MCF 10A (cell line): ENCODE data around the gene CAMTA1. TPM values are rescaled to one million over a fixed set of nuclear protein-coding genes. Genes with fewer than 3 reads are reported as not detected.
A peak's percentile ranks its signal among the peaks of the same experiment; 100 is the strongest.

Experiments used
- BruUV-seq: library from RNA; stranded (reverse); fragments of 400-500 nt; replicated peaks from 2 replicates; lab custom pipeline; 2021; lab: Mats Ljungman, UMichigan
- CTCF ChIA-PET: fragments of 300-600 bp; sonication (Branson Sonifier 250); formaldehyde crosslinking; extraction: SDS; loops from one replicate; lab custom pipeline; 2021; ENCODE audit warnings: antibody characterized with exemption, inconsistent platforms; lab: Yijun Ruan, JAX
- POLR2A ChIA-PET: fragments of 300-600, 350-650 bp; sonication (Branson Sonifier 250); formaldehyde crosslinking; extraction: SDS; loops from one replicate; lab custom pipeline; 2020; ENCODE audit warnings: antibody characterized with exemption, inconsistent platforms; lab: Yijun Ruan, JAX
- DNase-seq: peaks from one replicate; pipeline ENCODE4 v3.0.0-alpha.2; 2018; ENCODE audit not compliant: unreplicated experiment
- H3K27ac Mint-ChIP-seq: one replicate; pipeline ENCODE4 v1.8.0; 2022; ENCODE audit warnings: mild to moderate bottlenecking, low read depth, mixed read lengths; ENCODE audit not compliant: unreplicated experiment
- H3K27me3 Mint-ChIP-seq: one replicate; pipeline ENCODE4 v1.8.0; 2022; ENCODE audit warnings: mixed read lengths; ENCODE audit not compliant: insufficient read depth, unreplicated experiment
- H3K36me3 Mint-ChIP-seq: one replicate; pipeline ENCODE4 v1.8.0; 2022; ENCODE audit warnings: mild to moderate bottlenecking, moderate library complexity, mixed read lengths; ENCODE audit not compliant: insufficient read depth, unreplicated experiment
- H3K4me1 Mint-ChIP-seq: one replicate; pipeline ENCODE4 v1.8.0; 2022; ENCODE audit warnings: mixed read lengths; ENCODE audit not compliant: insufficient read depth, unreplicated experiment
- H3K4me3 Mint-ChIP-seq: one replicate; pipeline ENCODE4 v1.8.0; 2022; ENCODE audit warnings: mild to moderate bottlenecking, moderate library complexity, mixed read lengths; ENCODE audit not compliant: unreplicated experiment
- H3K9me3 Mint-ChIP-seq: one replicate; pipeline ENCODE4 v1.8.0; 2022; ENCODE audit warnings: mixed read lengths; ENCODE audit not compliant: unreplicated experiment
- intact Hi-C: fragments of 100-400 bp; cut with micrococcal nuclease; formaldehyde crosslinking; loops from 2 replicates; pipeline ENCODE4 v1.14.1; 2022
- total RNA-seq: library from RNA; stranded (reverse); gene quantifications from 2 replicates; pipeline ENCODE4 v1.2.3, GENCODE V29; 2022
- TF ChIP-seq, protein P1 (sequence below): fragments of 200-600 bp; IDR thresholded peaks from one replicate; pipeline ENCODE4 v1.8.0; 2022; ENCODE audit warnings: antibody characterized with exemption, mild to moderate bottlenecking; ENCODE audit not compliant: unreplicated experiment

The CAMTA1 gene
- total RNA-seq, 1 experiment from 2014 or later = 74.1 TPM

DNA sequence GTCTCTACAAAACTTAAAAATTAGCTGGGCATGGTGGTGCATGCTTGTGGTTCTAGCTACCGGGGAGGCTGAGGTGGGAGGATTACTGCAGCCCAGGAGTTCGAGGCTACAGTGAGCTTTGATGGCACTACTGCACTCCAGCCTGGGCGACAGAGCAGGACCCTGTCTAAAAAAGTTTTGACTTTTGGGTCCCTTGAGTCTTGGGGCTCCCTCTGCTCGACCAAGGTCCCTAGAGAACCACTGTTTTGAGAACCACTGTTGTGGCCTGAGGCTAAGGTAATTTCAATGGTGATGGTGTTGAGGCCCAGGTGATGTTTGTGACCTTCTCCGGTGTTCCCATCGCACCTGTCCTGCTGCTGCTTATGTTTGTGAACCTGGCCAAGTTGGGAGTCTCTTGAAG, 3.1 kb upstream of the CAMTA1 start:
- Mint-ChIP-seq H3K4me3 (no peak overlapping the region), H3K9me3 (peaks cover under 1% of the 10 kb centered on the region), H3K27ac (no peak overlapping the region), H3K27me3 (no peaks in the 10 kb centered on the region), H3K4me1 (peaks cover 11% of the 10 kb centered on the region), H3K36me3 (no peaks in the 10 kb centered on the region)
- no TSS peak for BruUV-seq
- ChIA-PET POLR2A (interaction anchor here (4.8 kb wide), 1 partner anchor 12 kb away, joined by 40 read pairs; no protein-coding TSS in a partner anchor), CTCF (interaction anchor here (0.6 to 1.8 kb wide), 5 partner anchors 18 to 88 kb away, joined by 3 to 10 read pairs (median 6); partner anchors contain the start of gene DNAJC11)
- intact Hi-C loops = no loop called here
- TF ChIP-seq, protein P1, sequence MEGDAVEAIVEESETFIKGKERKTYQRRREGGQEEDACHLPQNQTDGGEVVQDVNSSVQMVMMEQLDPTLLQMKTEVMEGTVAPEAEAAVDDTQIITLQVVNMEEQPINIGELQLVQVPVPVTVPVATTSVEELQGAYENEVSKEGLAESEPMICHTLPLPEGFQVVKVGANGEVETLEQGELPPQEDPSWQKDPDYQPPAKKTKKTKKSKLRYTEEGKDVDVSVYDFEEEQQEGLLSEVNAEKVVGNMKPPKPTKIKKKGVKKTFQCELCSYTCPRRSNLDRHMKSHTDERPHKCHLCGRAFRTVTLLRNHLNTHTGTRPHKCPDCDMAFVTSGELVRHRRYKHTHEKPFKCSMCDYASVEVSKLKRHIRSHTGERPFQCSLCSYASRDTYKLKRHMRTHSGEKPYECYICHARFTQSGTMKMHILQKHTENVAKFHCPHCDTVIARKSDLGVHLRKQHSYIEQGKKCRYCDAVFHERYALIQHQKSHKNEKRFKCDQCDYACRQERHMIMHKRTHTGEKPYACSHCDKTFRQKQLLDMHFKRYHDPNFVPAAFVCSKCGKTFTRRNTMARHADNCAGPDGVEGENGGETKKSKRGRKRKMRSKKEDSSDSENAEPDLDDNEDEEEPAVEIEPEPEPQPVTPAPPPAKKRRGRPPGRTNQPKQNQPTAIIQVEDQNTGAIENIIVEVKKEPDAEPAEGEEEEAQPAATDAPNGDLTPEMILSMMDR = no peak
- no peak for DNase-seq

DNA sequence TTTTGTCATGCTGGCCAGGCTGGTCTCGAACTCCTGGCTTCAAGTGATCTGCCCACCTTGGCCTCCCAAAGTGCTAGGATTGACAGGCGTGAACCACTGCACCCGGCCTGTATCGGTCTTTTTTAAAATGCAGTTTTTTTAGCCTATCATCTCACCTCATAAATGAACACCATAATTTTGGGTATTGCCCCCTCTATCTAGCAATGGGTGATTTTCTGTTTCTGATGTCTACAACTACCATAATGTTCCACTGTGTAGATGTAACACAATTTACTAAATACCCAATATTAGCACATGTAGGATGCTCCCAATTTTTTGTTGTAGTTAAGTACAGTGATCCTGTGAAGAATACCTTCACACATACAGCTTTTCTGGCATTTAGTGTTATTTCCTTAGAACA, 2.0 kb upstream of the CAMTA1 start:
- intact Hi-C loops = no loop called here
- BruUV-seq = no TSS peak
- no peak for DNase-seq

DNA sequence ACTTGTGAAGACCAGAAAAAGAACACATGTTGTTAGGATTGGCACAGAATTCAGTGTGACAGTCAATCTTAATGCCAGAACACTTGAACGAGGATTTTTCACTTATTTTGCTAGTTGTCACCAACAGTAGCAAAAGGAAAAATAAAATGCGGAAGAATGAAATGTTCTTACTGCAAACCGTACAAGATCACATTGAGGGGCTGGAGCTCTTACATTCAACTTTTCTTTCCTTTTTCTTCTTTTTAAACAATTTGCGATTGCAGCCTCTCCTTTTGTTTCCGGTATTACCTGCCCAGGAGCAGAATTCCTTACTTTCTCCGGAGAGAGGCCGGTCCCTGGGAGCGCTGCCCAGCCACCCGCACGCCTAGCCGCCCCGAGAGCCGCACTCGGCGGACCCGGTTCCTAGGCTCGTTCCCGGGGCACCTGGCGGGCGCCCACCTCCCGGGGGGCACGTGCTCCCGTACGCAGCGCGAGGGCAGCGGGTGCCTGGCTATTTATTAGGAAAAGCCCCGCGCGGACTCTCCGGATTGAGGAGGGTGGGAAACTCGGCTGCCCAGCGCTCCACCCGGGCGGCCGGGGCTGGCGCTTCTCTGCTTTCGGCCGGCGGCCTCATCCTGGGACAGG, 1.2 kb upstream of the CAMTA1 start:
- DNase-seq = no peak
- TF ChIP-seq, protein P1 = no peak
- intact Hi-C loops = loop anchor here (1.0 kb wide), 1 partner anchor 64 kb away; no protein-coding TSS in a partner anchor
- ChIA-PET POLR2A (interaction anchor here (0.7 to 4.8 kb wide), 28 partner anchors 9 to 253 kb away, joined by 3 to 56 read pairs (median 8); partner anchors contain the start of genes DNAJC11 and KLHL21), CTCF (interaction anchor here (0.6 to 1.8 kb wide), 6 partner anchors 47 to 839 kb away, joined by 3 to 8 read pairs (median 4); no protein-coding TSS in a partner anchor)
- no TSS peak for BruUV-seq
- Mint-ChIP-seq H3K4me1 (peaks cover 22% of the 10 kb centered on the region), H3K4me3 (peak overlapping the region; percentile 86), H3K9me3 (no peaks in the 10 kb centered on the region), H3K36me3 (peaks cover 7% of the 10 kb centered on the region), H3K27me3 (no peaks in the 10 kb centered on the region), H3K27ac (peak overlapping the region; percentile 94)

More for the DNA sequence above, 2.0 kb upstream of the CAMTA1 start:
- peaks cover 2% of the 10 kb centered on the region for H3K36me3 Mint-ChIP-seq
- H3K27ac Mint-ChIP-seq = no peak overlapping the region
- no peaks in the 10 kb centered on the region for H3K9me3 Mint-ChIP-seq
- POLR2A ChIA-PET = interaction anchor here (0.7 to 4.8 kb wide), 12 partner anchors 8 to 247 kb away, joined by 3 to 56 read pairs (median 22); partner anchors contain the start of gene KLHL21
- TF ChIP-seq, protein P1 = no peak
- no peaks in the 10 kb centered on the region for H3K27me3 Mint-ChIP-seq
- peaks cover 17% of the 10 kb centered on the region for H3K4me1 Mint-ChIP-seq
- peak overlapping the region; percentile 86 for H3K4me3 Mint-ChIP-seq
- CTCF ChIA-PET = interaction anchor here (0.5 to 1.8 kb wide), 10 partner anchors 46 to 1219 kb away, joined by 3 to 10 read pairs (median 4); partner anchors contain the start of gene DNAJC11
